NB4 (cell line): ENCODE results near the gene FAM24A.

ENCODE experiments used
- CTCF ChIP-seq: IDR thresholded peaks from one replicate; pipeline ENCODE4 v1.5.1; 2012; ENCODE audit warnings: low read depth, low read length
- MAX ChIP-seq: IDR thresholded peaks from 2 replicates; pipeline ENCODE4 v1.6.1; 2011; ENCODE audit warnings: low read depth, low read length
- POLR2A ChIP-seq: IDR thresholded peaks from 2 replicates; pipeline ENCODE4 v1.6.1; 2011; ENCODE audit warnings: mild to moderate bottlenecking; ENCODE audit not compliant: insufficient read length; ENCODE audit errors: extremely low read depth

GRCh38 chr10:122875843-122876466 is 34.5 kb upstream of the FAM24A start:
- TF ChIP-seq POLR2A = no peak
- TF ChIP-seq MAX = no peak
- TF ChIP-seq CTCF = no peak
